NCI-H345 (cell line): Measurements from ENCODE around the gene RASD2.

Source experiments
- DNase-seq: peaks from one replicate; lab custom pipeline; 2025; lab: John Stamatoyannopoulos, UW

Gene RASD2

GRCh38 chr22:35519306-35520000 lies 21.2 kb upstream of the RASD2 start:
- DNase-seq = no peak

GRCh38 chr22:35521358-35522224 lies 19.0 kb upstream of the RASD2 start:
- DNase-seq = no peak

GRCh38 chr22:35522225-35523149 lies 18.1 kb upstream of the RASD2 start:
- DNase-seq = no peak

- peak; percentile 69 for DNase-seq
Observed at GRCh38 chr22:35523167-35523947, 17.3 kb upstream of the RASD2 start.

GRCh38 chr22:35524966-35525686 lies 15.5 kb upstream of the RASD2 start:
- DNase-seq = peak; percentile 61

- DNase-seq = no peak
Observed at GRCh38 chr22:35525687-35526332, 14.8 kb upstream of the RASD2 start.

GRCh38 chr22:35526333-35526979 lies 14.2 kb upstream of the RASD2 start:
- DNase-seq = no peak

- no peak for DNase-seq
Observed at GRCh38 chr22:35528927-35529326, 11.7 kb upstream of the RASD2 start.

- no peak for DNase-seq
Observed at GRCh38 chr22:35530700-35531099, 9.9 kb upstream of the RASD2 start.

GRCh38 chr22:35531202-35531601 lies 9.4 kb upstream of the RASD2 start:
- DNase-seq = no peak

- DNase-seq = no peak
Observed at GRCh38 chr22:35531676-35532075, 9.0 kb upstream of the RASD2 start.

GRCh38 chr22:35533365-35534029 lies 7.1 kb upstream of the RASD2 start:
- no peak for DNase-seq

GRCh38 chr22:35534091-35534490 lies 6.5 kb upstream of the RASD2 start:
- DNase-seq = no peak

- no peak for DNase-seq
Observed at GRCh38 chr22:35537232-35537631, 3.4 kb upstream of the RASD2 start.

- DNase-seq = peak; percentile 34
Observed at GRCh38 chr22:35538801-35539321, 1.8 kb upstream of the RASD2 start.

GRCh38 chr22:35539487-35539886 lies 1.1 kb upstream of the RASD2 start:
- DNase-seq = no peak

GRCh38 chr22:35539910-35540594 lies 579 bp upstream of the RASD2 start:
- peak; percentile 56 for DNase-seq

- peak; percentile 5 for DNase-seq
Observed at GRCh38 chr22:35541254-35541748, 670 bp downstream of the RASD2 start.
